Subcutaneous adipose tissue (tissue), 4 donors: ENCODE data around the gene CPLANE2. TPM values are rescaled to one million over a fixed set of nuclear protein-coding genes. Genes with fewer than 3 reads are reported as not detected.

Source experiments
- total RNA-seq, 4 donors: library from RNA; depleted of rRNA; stranded (reverse); fragments of >200 nt; gene quantifications; one replicate each; pipeline ENCODE4 v1.1.0, GENCODE V29; 2016
- TF ChIP-seq, protein P1 (sequence below): fragments of 450-650 bp; IDR thresholded peaks from one replicate; pipeline ENCODE4 v1.5.1; 2016; ENCODE audit warnings: low read depth, mild to moderate bottlenecking, control low read depth, antibody characterized with exemption, moderate library complexity

The CPLANE2 gene, protein sequence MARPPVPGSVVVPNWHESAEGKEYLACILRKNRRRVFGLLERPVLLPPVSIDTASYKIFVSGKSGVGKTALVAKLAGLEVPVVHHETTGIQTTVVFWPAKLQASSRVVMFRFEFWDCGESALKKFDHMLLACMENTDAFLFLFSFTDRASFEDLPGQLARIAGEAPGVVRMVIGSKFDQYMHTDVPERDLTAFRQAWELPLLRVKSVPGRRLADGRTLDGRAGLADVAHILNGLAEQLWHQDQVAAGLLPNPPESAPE
- total RNA-seq = 1 to 10 TPM; 1.0 to 3.4 (median 2.3) TPM

- TF ChIP-seq, protein P1, sequence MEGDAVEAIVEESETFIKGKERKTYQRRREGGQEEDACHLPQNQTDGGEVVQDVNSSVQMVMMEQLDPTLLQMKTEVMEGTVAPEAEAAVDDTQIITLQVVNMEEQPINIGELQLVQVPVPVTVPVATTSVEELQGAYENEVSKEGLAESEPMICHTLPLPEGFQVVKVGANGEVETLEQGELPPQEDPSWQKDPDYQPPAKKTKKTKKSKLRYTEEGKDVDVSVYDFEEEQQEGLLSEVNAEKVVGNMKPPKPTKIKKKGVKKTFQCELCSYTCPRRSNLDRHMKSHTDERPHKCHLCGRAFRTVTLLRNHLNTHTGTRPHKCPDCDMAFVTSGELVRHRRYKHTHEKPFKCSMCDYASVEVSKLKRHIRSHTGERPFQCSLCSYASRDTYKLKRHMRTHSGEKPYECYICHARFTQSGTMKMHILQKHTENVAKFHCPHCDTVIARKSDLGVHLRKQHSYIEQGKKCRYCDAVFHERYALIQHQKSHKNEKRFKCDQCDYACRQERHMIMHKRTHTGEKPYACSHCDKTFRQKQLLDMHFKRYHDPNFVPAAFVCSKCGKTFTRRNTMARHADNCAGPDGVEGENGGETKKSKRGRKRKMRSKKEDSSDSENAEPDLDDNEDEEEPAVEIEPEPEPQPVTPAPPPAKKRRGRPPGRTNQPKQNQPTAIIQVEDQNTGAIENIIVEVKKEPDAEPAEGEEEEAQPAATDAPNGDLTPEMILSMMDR = no peak
Measured at GRCh38 chr1:16236511-16237342, at the start of gene CPLANE2. CPLANE2 (minus strand) TSS chr1:16237183; CDS start chr1:16236742, 441 bp downstream.

GRCh38 chr1:16286122-16286521, 49.1 kb upstream of the CPLANE2 start:
- TF ChIP-seq, protein P1 = no peak

GRCh38 chr1:16281765-16282164, 44.8 kb upstream of the CPLANE2 start:
- TF ChIP-seq, protein P1 = no peak

- TF ChIP-seq, protein P1 = no peak
Measured at GRCh38 chr1:16279186-16279585, 42.2 kb upstream of the CPLANE2 start.

DNA sequence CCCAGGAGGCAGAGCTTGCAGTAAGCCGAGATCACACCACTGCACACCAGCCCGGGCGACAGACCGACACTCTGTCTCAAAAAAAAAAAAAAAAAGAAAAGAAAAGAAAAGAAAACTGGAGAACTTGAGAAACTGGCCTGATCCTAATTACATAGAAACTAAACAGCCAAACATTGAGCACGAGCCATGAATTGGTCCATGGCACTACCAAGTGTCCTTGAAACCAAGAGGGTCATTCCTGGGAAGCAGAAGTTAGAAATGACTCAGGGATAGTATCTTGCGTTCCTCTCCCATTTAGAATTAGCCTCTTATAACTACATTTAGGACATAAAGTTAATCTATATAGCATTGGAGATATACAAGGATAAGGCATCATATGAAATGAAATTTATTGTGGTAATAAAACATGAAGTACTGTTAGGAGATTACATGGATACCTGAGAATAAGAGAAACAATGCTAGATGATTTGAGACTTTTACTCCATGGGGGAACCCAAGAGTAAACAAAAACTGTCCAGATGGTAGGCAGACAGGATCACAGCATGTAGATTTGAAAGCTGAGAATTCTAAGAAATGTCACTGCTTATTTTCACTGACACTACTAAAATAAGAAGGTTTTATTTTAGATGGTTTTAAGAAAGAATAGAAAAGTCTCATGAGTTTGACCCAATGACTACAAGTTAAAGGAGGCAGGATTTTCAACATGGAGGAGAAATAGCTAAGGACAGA, 39.5 kb upstream of the CPLANE2 start:
- TF ChIP-seq, protein P1 = no peak

- TF ChIP-seq, protein P1 = no peak
Measured at GRCh38 chr1:16275591-16275990, 38.6 kb upstream of the CPLANE2 start.

GRCh38 chr1:16267690-16268180, 30.8 kb upstream of the CPLANE2 start:
- TF ChIP-seq, protein P1 = no peak
